ENCODE measurements around the gene RANBP3.

RANBP3 gene

GRCh38 chr19:5989388-5990074, 11.6 kb upstream of the RANBP3 start:
- TF ChIP-seq CTCF (IDR thresholded peaks at IDR 0.05; ENCODE audit: low read length), result no peak
- no peak for TF ChIP-seq EZH2phosphoT487 (IDR thresholded peaks at IDR 0.05; ENCODE audit: low read length)
- no peak for TF ChIP-seq EZH2 (optimal IDR thresholded peaks at IDR 0.05; ENCODE audit: low read depth, low read length)
- no peaks in the 10 kb centered on the region for H4K20me1 ChIP-seq (ENCODE audit: insufficient read depth, low read length)
- peak overlapping the region; percentile 99 for H2AFZ ChIP-seq (ENCODE audit: low read length)
- peaks cover 7% of the 10 kb centered on the region for H3K4me1 ChIP-seq (ENCODE audit: low read length)
- H3K9ac ChIP-seq (ENCODE audit: low read length), result no peak overlapping the region
- H3K36me3 ChIP-seq (replicated peaks; ENCODE audit: insufficient read depth, low read length), result no peaks in the 10 kb centered on the region
- H3K4me3 ChIP-seq (ENCODE audit: low read length), result peak overlapping the region; percentile 69; the same call in 1 of the 2 replicates
- H3K9me2 ChIP-seq (replicated peaks; ENCODE audit: insufficient read depth, low read length), result no peaks in the 10 kb centered on the region
- H3K27me3 ChIP-seq (replicated peaks; ENCODE audit: insufficient read depth, low read length), result peaks cover 34% of the 10 kb centered on the region
- H3F3A ChIP-seq (ENCODE audit: insufficient read depth, low read length), result no peaks in the 10 kb centered on the region
- no peak for DNase-seq
- no peaks in the 10 kb centered on the region for H3K9me3 ChIP-seq (replicated peaks; ENCODE audit: insufficient read depth, low read length)
- peak overlapping the region; percentile 88; the same call in 1 of the 2 replicates for H3K4me2 ChIP-seq (ENCODE audit: low read depth, low read length)
- H3K79me2 ChIP-seq (ENCODE audit: low read length), result no peaks in the 10 kb centered on the region
- no peak overlapping the region for H3K27ac ChIP-seq (ENCODE audit: low read length)

GRCh38 chr19:5988517-5989387, 10.8 kb upstream of the RANBP3 start:
- H4K20me1 ChIP-seq (ENCODE audit: insufficient read depth, low read length), result no peaks in the 10 kb centered on the region
- peaks cover 7% of the 10 kb centered on the region for H3K4me1 ChIP-seq (ENCODE audit: low read length)
- H3K4me2 ChIP-seq (ENCODE audit: low read depth, low read length), result no peak overlapping the region

More at GRCh38 chr19:5988517-5989387, 10.8 kb upstream of the RANBP3 start:
- no peak overlapping the region for H3K27ac ChIP-seq (ENCODE audit: low read length)
- H3K4me3 ChIP-seq (ENCODE audit: low read length), result no peak overlapping the region
- H3K9ac ChIP-seq (ENCODE audit: low read length), result no peak overlapping the region
- H3K27me3 ChIP-seq (replicated peaks; ENCODE audit: insufficient read depth, low read length), result peaks cover 26% of the 10 kb centered on the region
- no peaks in the 10 kb centered on the region for H3K36me3 ChIP-seq (replicated peaks; ENCODE audit: insufficient read depth, low read length)
- H3K79me2 ChIP-seq (ENCODE audit: low read length), result no peaks in the 10 kb centered on the region
- H3K9me2 ChIP-seq (replicated peaks; ENCODE audit: insufficient read depth, low read length), result no peaks in the 10 kb centered on the region
- peak; percentile 27 for DNase-seq
- TF ChIP-seq EZH2 (optimal IDR thresholded peaks at IDR 0.05; ENCODE audit: low read depth, low read length) (no peak), CTCF (IDR thresholded peaks at IDR 0.05; ENCODE audit: low read length) (no peak), EZH2phosphoT487 (IDR thresholded peaks at IDR 0.05; ENCODE audit: low read length) (no peak)
- H3F3A ChIP-seq (ENCODE audit: insufficient read depth, low read length), result no peaks in the 10 kb centered on the region
- H3K9me3 ChIP-seq (replicated peaks; ENCODE audit: insufficient read depth, low read length), result no peaks in the 10 kb centered on the region
- H2AFZ ChIP-seq (ENCODE audit: low read length), result no peak overlapping the region

Data from MM.1S (cell line).